Measurements from ENCODE around the gene CHDH.
A peak's percentile ranks its signal among the peaks of the same experiment; 100 is the strongest.

Gene CHDH

GRCh38 chr3:53812434-53812833 lies 33.8 kb downstream of the CHDH start:
- no CpG with 5 or more reads among the region's 4 CpGs for WGBS (ENCODE audit: extremely low coverage, insufficient coverage, low lambda C conversion rate)
- Histone ChIP-seq H3K56ac (ENCODE audit: low read length) (no peak overlapping the region), H3K23ac (ENCODE audit: low read length) (no peak overlapping the region), H2BK5ac (ENCODE audit: low read length) (no peak overlapping the region), H2BK120ac (ENCODE audit: low read depth, low read length) (no peak overlapping the region), H3K18ac (ENCODE audit: low read length) (no peak overlapping the region), H3K79me1 (ENCODE audit: low read length) (no peaks in the 10 kb centered on the region), H3K27me3 (ENCODE audit: insufficient read depth, low read length, poor library complexity) (no peaks in the 10 kb centered on the region), H4K5ac (ENCODE audit: low read length) (no peak overlapping the region), H4K8ac (ENCODE audit: low read depth, low read length) (no peak overlapping the region), H3K4me2 (ENCODE audit: low read length) (no peak overlapping the region), H3K36me3 (ENCODE audit: control insufficient read depth, insufficient read depth, low read length) (no peaks in the 10 kb centered on the region), H3K79me2 (ENCODE audit: control insufficient read depth, insufficient read depth, low read length) (no peaks in the 10 kb centered on the region), H3K4me3 (ENCODE audit: low read length) (no peak overlapping the region), H3K27ac (ENCODE audit: low read depth, low read length) (no peak overlapping the region), H3K4ac (ENCODE audit: low read depth, low read length) (no peak overlapping the region), H3K9ac (ENCODE audit: low read length) (no peak overlapping the region), H2AK5ac (ENCODE audit: low read length) (no peak overlapping the region), H2BK15ac (replicated peaks; ENCODE audit: low read depth) (no peak overlapping the region), H3K4me1 (ENCODE audit: control insufficient read depth, low read depth, low read length) (no peaks in the 10 kb centered on the region)
- DNase-seq: peak; percentile 34

GRCh38 chr3:53811143-53811927 lies 34.9 kb downstream of the CHDH start:
- Histone ChIP-seq H3K4me1 (ENCODE audit: control insufficient read depth, low read depth, low read length) (no peaks in the 10 kb centered on the region), H3K4me2 (ENCODE audit: low read length) (no peak overlapping the region), H3K9ac (ENCODE audit: low read length) (no peak overlapping the region), H3K27me3 (ENCODE audit: insufficient read depth, low read length, poor library complexity) (no peaks in the 10 kb centered on the region), H2BK15ac (replicated peaks; ENCODE audit: low read depth) (no peak overlapping the region), H3K56ac (ENCODE audit: low read length) (no peak overlapping the region), H3K27ac (ENCODE audit: low read depth, low read length) (no peak overlapping the region), H4K8ac (ENCODE audit: low read depth, low read length) (no peak overlapping the region), H3K79me2 (ENCODE audit: control insufficient read depth, insufficient read depth, low read length) (no peaks in the 10 kb centered on the region), H2BK120ac (ENCODE audit: low read depth, low read length) (no peak overlapping the region), H2BK5ac (ENCODE audit: low read length) (no peak overlapping the region), H4K5ac (ENCODE audit: low read length) (no peak overlapping the region), H3K79me1 (ENCODE audit: low read length) (no peaks in the 10 kb centered on the region), H3K36me3 (ENCODE audit: control insufficient read depth, insufficient read depth, low read length) (no peaks in the 10 kb centered on the region), H3K23ac (ENCODE audit: low read length) (no peak overlapping the region), H3K4ac (ENCODE audit: low read depth, low read length) (no peak overlapping the region), H2AK5ac (ENCODE audit: low read length) (no peak overlapping the region), H3K4me3 (ENCODE audit: low read length) (no peak overlapping the region), H3K18ac (ENCODE audit: low read length) (no peak overlapping the region)
- DNase-seq: no peak
- WGBS (ENCODE audit: extremely low coverage, insufficient coverage, low lambda C conversion rate): no CpG with 5 or more reads among the region's 24 CpGs

GRCh38 chr3:53809764-53810400 lies 36.3 kb downstream of the CHDH start:
- no peak overlapping the region for H4K8ac ChIP-seq (ENCODE audit: low read depth, low read length)
- DNase-seq: no peak
- WGBS (ENCODE audit: extremely low coverage, insufficient coverage, low lambda C conversion rate): no CpG with 5 or more reads among the region's 28 CpGs
- peak overlapping the region; percentile 66 for H3K23ac ChIP-seq (ENCODE audit: low read length)
- no peaks in the 10 kb centered on the region for H3K4me1 ChIP-seq (ENCODE audit: control insufficient read depth, low read depth, low read length)
- no peak overlapping the region for H3K4me3 ChIP-seq (ENCODE audit: low read length)
- no peaks in the 10 kb centered on the region for H3K27me3 ChIP-seq (ENCODE audit: insufficient read depth, low read length, poor library complexity)
- no peak overlapping the region for H3K27ac ChIP-seq (ENCODE audit: low read depth, low read length)
- no peak overlapping the region for H2BK15ac ChIP-seq (replicated peaks; ENCODE audit: low read depth)
- no peak overlapping the region for H3K9ac ChIP-seq (ENCODE audit: low read length)
- no peaks in the 10 kb centered on the region for H3K79me1 ChIP-seq (ENCODE audit: low read length)
- H4K5ac ChIP-seq (ENCODE audit: low read length): no peak overlapping the region
- no peak overlapping the region for H3K4me2 ChIP-seq (ENCODE audit: low read length)
- no peaks in the 10 kb centered on the region for H3K36me3 ChIP-seq (ENCODE audit: control insufficient read depth, insufficient read depth, low read length)
- H2BK5ac ChIP-seq (ENCODE audit: low read length): no peak overlapping the region
- no peak overlapping the region for H2BK120ac ChIP-seq (ENCODE audit: low read depth, low read length)
- no peaks in the 10 kb centered on the region for H3K79me2 ChIP-seq (ENCODE audit: control insufficient read depth, insufficient read depth, low read length)
- no peak overlapping the region for H3K4ac ChIP-seq (ENCODE audit: low read depth, low read length)
- no peak overlapping the region for H3K18ac ChIP-seq (ENCODE audit: low read length)
- no peak overlapping the region for H2AK5ac ChIP-seq (ENCODE audit: low read length)
- peak overlapping the region; percentile 56 for H3K56ac ChIP-seq (ENCODE audit: low read length)

DNA sequence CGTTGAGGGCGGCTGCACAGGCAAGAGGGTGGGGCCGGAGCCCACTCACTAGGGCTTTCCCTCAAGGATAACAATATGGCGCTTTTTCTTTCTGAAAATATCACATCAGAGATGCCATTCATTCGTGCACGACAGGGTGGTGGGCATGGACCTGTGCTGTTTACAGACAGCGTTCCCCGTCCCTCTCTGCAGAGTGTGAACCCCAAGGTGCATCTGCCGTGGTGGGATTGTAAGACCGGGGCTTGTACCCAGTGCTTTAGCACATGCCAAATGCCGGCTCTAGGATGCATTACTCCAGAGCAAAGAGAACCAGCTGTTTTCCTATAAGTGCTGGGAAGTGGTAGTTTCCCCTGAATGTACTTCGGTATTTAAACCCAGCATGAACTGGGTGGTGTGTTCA lies 37.0 kb downstream of the CHDH start:
- no peaks in the 10 kb centered on the region for H3K27me3 ChIP-seq (ENCODE audit: insufficient read depth, low read length, poor library complexity)
- no peak overlapping the region for H4K8ac ChIP-seq (ENCODE audit: low read depth, low read length)
- H3K79me1 ChIP-seq (ENCODE audit: low read length): no peaks in the 10 kb centered on the region
- no peak overlapping the region for H3K18ac ChIP-seq (ENCODE audit: low read length)
- H3K79me2 ChIP-seq (ENCODE audit: control insufficient read depth, insufficient read depth, low read length): no peaks in the 10 kb centered on the region
- H2AK5ac ChIP-seq (ENCODE audit: low read length): no peak overlapping the region
- H2BK120ac ChIP-seq (ENCODE audit: low read depth, low read length): no peak overlapping the region
- no peaks in the 10 kb centered on the region for H3K4me1 ChIP-seq (ENCODE audit: control insufficient read depth, low read depth, low read length)
- no peaks in the 10 kb centered on the region for H3K36me3 ChIP-seq (ENCODE audit: control insufficient read depth, insufficient read depth, low read length)
- no CpG with 5 or more reads among the region's 12 CpGs for WGBS (ENCODE audit: extremely low coverage, insufficient coverage, low lambda C conversion rate)
- H2BK15ac ChIP-seq (replicated peaks; ENCODE audit: low read depth): no peak overlapping the region
- H3K56ac ChIP-seq (ENCODE audit: low read length): no peak overlapping the region
- no peak overlapping the region for H3K27ac ChIP-seq (ENCODE audit: low read depth, low read length)
- no peak overlapping the region for H3K4ac ChIP-seq (ENCODE audit: low read depth, low read length)
- no peak overlapping the region for H3K4me2 ChIP-seq (ENCODE audit: low read length)
- H3K4me3 ChIP-seq (ENCODE audit: low read length): no peak overlapping the region
- no peak for DNase-seq
- H3K9ac ChIP-seq (ENCODE audit: low read length): no peak overlapping the region
- no peak overlapping the region for H2BK5ac ChIP-seq (ENCODE audit: low read length)
- peak overlapping the region; percentile 66 for H3K23ac ChIP-seq (ENCODE audit: low read length)
- H4K5ac ChIP-seq (ENCODE audit: low read length): no peak overlapping the region

- Histone ChIP-seq H3K27ac (ENCODE audit: low read depth, low read length) (no peak overlapping the region), H3K4me1 (ENCODE audit: control insufficient read depth, low read depth, low read length) (no peaks in the 10 kb centered on the region), H3K56ac (ENCODE audit: low read length) (no peak overlapping the region), H3K4me3 (ENCODE audit: low read length) (no peak overlapping the region), H2AK5ac (ENCODE audit: low read length) (no peak overlapping the region), H4K5ac (ENCODE audit: low read length) (no peak overlapping the region), H3K36me3 (ENCODE audit: control insufficient read depth, insufficient read depth, low read length) (no peaks in the 10 kb centered on the region), H3K27me3 (ENCODE audit: insufficient read depth, low read length, poor library complexity) (no peaks in the 10 kb centered on the region), H4K8ac (ENCODE audit: low read depth, low read length) (no peak overlapping the region), H3K23ac (ENCODE audit: low read length) (no peak overlapping the region), H2BK120ac (ENCODE audit: low read depth, low read length) (no peak overlapping the region), H3K18ac (ENCODE audit: low read length) (no peak overlapping the region), H3K4me2 (ENCODE audit: low read length) (no peak overlapping the region), H2BK5ac (ENCODE audit: low read length) (no peak overlapping the region), H3K9ac (ENCODE audit: low read length) (no peak overlapping the region), H3K79me2 (ENCODE audit: control insufficient read depth, insufficient read depth, low read length) (no peaks in the 10 kb centered on the region), H2BK15ac (replicated peaks; ENCODE audit: low read depth) (no peak overlapping the region), H3K4ac (ENCODE audit: low read depth, low read length) (no peak overlapping the region), H3K79me1 (ENCODE audit: low read length) (no peaks in the 10 kb centered on the region)
- no CpG with 5 or more reads among the region's 13 CpGs for WGBS (ENCODE audit: extremely low coverage, insufficient coverage, low lambda C conversion rate)
- no peak for DNase-seq
These were observed 37.7 kb downstream of the CHDH start for GRCh38 chr3:53808496-53808895.
